Right lobe of liver (tissue), 4 donors: ENCODE data around the gene USP48.

Experiments
- POLR2A ChIP-seq: fragments of 450-650 bp; IDR thresholded peaks from one replicate; pipeline ENCODE4 v1.6.1; 2017; ENCODE audit warnings: antibody characterized with exemption, mild to moderate bottlenecking
- TF ChIP-seq, protein P1 (sequence below), 4 donors: fragments of 200-600 bp in 3 of 4; fragments of 450-650 bp in 1 of 4; IDR thresholded peaks; one replicate each; pipeline versions ENCODE4 v1.5.1 to v1.8.0; 2016 to 2022; ENCODE audit warnings: antibody characterized with exemption in 4 of 4, mild to moderate bottlenecking in 2 of 4
- donor health status: DM: no; HTN: no; CAD: no.
- donor health status: DM: no; HTN: no; CAD: no.
- donor health status: DM: no; HTN: yes; CAD: no.

DNA sequence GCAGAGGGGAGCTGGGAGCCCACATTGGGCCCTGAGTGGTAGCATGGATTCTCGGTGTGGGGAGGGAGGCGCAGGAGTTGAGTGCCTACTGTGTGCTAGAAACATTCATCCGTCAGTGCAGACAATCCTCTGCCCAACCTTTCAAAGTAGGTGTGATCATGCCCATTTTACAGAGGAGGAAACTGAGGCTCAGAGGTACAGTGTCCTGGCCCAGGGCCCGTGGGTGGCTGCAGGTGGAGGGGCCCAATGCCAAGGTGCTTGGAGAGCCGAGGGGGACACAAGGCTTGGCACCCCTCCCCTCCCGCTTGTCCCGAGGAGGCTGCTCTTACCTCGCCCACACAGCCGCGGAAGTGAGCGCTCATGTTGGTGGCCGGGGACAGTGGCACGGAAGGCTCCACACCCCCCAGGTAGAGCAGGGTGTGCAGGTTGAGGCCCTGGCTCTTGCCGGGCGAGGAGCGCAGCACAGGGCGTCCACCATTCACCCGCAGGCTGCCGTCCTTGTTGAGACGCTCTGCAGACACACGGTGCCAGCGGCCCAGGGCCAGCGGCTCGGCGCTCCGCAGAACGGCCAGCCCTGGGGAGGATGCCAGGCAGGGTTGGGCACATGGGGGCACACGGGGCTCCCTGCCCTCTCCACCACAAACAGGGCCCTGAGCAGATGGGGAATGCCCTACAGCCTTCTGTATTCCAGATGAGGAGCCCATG lies 45.7 kb upstream of the USP48 start:
- TF ChIP-seq POLR2A, result no peak
- TF ChIP-seq, protein P1, sequence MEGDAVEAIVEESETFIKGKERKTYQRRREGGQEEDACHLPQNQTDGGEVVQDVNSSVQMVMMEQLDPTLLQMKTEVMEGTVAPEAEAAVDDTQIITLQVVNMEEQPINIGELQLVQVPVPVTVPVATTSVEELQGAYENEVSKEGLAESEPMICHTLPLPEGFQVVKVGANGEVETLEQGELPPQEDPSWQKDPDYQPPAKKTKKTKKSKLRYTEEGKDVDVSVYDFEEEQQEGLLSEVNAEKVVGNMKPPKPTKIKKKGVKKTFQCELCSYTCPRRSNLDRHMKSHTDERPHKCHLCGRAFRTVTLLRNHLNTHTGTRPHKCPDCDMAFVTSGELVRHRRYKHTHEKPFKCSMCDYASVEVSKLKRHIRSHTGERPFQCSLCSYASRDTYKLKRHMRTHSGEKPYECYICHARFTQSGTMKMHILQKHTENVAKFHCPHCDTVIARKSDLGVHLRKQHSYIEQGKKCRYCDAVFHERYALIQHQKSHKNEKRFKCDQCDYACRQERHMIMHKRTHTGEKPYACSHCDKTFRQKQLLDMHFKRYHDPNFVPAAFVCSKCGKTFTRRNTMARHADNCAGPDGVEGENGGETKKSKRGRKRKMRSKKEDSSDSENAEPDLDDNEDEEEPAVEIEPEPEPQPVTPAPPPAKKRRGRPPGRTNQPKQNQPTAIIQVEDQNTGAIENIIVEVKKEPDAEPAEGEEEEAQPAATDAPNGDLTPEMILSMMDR (IDR thresholded peaks at IDR 0.05), result no peak
